T-helper 9 cell (primary cell): Measurements from ENCODE around the gene CEP170B.
"Not testable (repeated sequence)": the region's sequence is repeated elsewhere in the genome, so short reads cannot be mapped to it uniquely, and the experiment has no call there.

Experiments used
- DNase-seq: peaks from one replicate; pipeline ENCODE4 v3.0.0-alpha.2; 2020

CEP170B gene

GRCh38 chr14:104844306-104845032 lies 20.6 kb upstream of the CEP170B start:
- no peak for DNase-seq

- DNase-seq = no peak
Measured at GRCh38 chr14:104845033-104845666, 19.9 kb upstream of the CEP170B start.

- DNase-seq = no peak
Measured at GRCh38 chr14:104845834-104846441, 19.1 kb upstream of the CEP170B start.

- DNase-seq = no peak
Measured at GRCh38 chr14:104852280-104852663, 12.8 kb upstream of the CEP170B start.

GRCh38 chr14:104855532-104856090 lies 9.5 kb upstream of the CEP170B start:
- DNase-seq = no peak

- no peak for DNase-seq
Measured at GRCh38 chr14:104856157-104856868, 8.8 kb upstream of the CEP170B start.

GRCh38 chr14:104856869-104857860 lies 7.9 kb upstream of the CEP170B start:
- DNase-seq = no peak

GRCh38 chr14:104857931-104858330 lies 7.1 kb upstream of the CEP170B start:
- not testable (repeated sequence) for DNase-seq

- no peak for DNase-seq
Measured at GRCh38 chr14:104858811-104859426, 6.1 kb upstream of the CEP170B start.

- no peak for DNase-seq
Measured at GRCh38 chr14:104859900-104860299, 5.2 kb upstream of the CEP170B start.

GRCh38 chr14:104860414-104860813 lies 4.7 kb upstream of the CEP170B start:
- DNase-seq = no peak

GRCh38 chr14:104863131-104863862 lies 1.8 kb upstream of the CEP170B start:
- no peak for DNase-seq

GRCh38 chr14:104863923-104864266 lies 1.2 kb upstream of the CEP170B start:
- DNase-seq = no peak

- DNase-seq = no peak
Measured at GRCh38 chr14:104864267-104865080, 594 bp upstream of the CEP170B start.

GRCh38 chr14:104865631-104866441 lies 768 bp downstream of the CEP170B start:
- DNase-seq = peak; percentile 15

GRCh38 chr14:104866451-104867370 lies 1.6 kb downstream of the CEP170B start:
- no peak for DNase-seq

- DNase-seq = no peak
Measured at GRCh38 chr14:104867371-104868059, 2.4 kb downstream of the CEP170B start.
